Medulla oblongata (tissue), 1 donor: Measurements from ENCODE around the gene CDC42EP4.

Source experiments
- DNase-seq: peaks from one replicate; pipeline ENCODE4 v3.0.0-alpha.2; 2015; ENCODE audit errors: extremely low spot score

The CDC42EP4 gene, protein sequence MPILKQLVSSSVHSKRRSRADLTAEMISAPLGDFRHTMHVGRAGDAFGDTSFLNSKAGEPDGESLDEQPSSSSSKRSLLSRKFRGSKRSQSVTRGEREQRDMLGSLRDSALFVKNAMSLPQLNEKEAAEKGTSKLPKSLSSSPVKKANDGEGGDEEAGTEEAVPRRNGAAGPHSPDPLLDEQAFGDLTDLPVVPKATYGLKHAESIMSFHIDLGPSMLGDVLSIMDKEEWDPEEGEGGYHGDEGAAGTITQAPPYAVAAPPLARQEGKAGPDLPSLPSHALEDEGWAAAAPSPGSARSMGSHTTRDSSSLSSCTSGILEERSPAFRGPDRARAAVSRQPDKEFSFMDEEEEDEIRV

DNA sequence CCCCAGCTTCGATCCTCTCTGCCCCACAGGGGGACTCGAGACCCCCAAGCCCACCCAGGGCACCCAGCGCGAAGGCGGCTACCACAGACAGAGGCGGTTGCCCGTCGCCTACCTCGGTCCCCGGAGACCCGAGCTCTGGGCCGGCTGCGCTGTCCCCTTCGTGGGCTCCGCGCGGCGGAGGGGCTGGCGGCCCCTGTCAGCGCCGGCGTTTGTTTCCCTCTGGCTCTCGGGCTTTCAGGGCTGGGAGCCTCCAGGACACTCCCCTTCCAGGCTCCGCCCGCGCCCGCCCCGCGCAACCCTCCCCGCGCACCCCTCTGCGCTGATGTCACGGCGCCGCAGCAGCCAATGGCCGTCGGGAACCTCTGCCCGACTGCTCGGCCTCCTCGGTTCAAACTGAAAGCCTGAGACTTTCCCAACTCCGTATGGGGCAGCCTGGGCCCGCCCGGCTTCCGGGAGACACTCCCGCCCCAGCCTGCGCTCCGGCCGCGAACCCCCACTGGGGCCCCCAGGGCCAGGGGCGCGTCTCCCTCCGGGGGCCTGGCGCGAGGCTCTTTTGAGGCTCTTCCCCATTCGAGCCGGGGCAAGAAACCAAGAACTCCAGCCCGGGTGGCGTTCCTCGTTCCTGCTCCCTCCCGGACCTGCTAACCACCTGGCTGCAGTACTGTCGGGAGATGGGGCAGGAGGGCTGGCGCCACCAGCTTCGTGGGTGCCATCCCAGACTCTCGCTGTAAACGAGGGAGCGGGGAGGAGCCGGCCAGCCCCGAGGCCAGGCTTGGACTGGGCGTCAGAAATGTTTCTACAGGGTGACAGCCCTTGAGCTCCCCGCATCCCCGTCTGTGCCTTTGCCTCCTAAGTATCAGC is at the start of gene CDC42EP4:
Gene CDC42EP4, minus strand, starts transcription at position 221 of the 861 bp plus-strand sequence. CDS start 25,501 bp downstream, outside the sequence.
- peak; percentile 95 for DNase-seq

DNA sequence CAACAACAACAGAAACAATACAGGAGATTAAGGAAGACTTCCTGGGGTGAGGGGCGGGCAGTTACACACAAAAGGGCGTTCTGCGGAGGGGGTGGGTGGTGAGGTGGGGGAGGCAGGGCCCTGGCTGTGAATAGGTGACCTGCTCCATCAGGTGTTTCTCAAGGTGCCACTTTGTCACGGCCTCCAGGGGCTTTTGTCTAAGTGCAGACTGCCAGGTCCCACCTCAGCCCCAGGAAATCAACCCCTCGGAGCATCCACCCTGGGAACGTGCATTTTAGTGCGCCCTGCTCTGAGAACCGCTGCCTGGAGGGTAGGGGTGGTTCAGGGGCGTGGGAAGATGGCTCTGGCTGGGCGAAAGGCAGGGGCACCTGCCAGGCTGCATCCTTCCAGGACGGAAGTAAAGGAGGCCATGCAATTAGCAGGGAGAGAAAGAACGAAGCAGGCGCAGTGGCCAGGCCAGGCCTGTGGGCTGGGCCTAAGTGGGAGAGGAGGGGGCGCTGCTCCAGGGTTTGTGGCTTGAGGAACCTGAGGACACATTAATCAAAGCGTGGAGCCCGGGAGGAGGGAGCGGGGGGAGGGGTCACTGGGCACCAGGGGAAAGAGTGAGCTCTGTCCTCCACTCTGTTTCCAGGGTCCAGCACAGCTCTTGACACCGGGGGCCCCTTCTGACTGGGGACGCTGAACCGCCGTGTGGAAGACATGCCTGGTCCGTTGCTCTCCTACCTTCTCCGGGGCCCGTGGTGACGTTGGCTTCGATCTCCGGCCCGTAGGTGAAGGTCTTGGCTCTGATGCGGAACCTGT is 49.4 kb upstream of the CDC42EP4 start:
- no peak for DNase-seq

DNA sequence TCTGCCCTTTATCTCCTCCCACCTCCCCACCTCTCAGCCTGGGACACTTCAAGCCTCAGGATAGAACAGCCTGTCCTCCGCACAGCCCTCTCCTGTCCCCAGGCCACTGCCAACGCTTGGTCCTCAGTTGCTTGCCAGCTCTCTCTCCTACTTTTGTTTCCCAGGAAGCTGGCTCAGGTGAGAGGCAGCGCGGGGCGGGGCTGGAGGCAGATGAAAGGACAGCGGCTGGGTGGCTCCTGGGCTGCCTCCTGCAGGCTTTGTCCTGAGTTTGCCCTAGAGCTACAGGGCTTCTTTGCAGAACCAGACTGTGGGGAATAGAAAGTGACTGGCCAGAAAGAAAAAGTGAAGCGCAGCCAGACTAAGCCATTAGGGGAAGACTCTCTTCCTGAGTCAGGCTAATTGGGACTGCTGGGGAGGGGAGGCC is 48.2 kb upstream of the CDC42EP4 start:
- DNase-seq = no peak

DNA sequence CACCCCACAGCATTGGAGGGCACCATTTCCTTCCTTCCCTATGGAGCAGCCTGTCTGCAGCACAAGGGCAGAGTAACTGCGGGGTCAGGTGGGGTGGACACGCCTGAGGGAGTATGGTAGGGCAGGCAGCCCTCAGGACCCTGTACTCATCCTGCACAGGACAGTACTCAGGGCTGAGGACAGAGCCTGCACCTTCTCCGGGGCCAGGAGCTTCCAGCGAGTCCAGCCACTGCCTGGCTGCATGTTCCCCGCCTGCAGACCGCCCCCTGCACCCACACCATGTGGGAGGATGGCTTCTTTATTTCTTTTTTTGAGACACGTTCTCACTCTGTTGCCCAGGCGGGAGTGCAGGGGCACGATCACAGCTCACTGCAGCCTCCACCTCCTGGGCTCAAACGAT is 47.6 kb upstream of the CDC42EP4 start:
- no peak for DNase-seq

DNA sequence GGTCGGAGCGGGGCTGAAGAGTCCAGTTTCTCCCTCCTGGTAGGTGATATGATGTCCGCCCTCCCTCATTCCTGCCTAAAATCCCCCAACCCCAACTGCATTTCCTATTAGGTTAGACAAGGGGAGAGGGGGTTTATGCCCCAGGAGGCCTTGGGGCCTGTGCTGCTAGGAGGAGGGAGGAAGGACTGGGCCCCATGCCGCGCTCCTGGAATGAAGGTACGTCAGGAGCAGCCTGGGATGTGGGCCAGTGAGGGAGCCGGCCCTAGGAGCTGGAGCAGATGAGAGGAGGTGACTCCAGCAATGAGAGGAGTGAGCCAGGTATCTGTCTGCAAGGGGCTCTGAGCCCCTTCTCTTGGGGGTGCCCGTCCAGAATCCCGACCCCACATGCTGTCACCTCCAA is 46.9 kb upstream of the CDC42EP4 start:
- DNase-seq = no peak

DNA sequence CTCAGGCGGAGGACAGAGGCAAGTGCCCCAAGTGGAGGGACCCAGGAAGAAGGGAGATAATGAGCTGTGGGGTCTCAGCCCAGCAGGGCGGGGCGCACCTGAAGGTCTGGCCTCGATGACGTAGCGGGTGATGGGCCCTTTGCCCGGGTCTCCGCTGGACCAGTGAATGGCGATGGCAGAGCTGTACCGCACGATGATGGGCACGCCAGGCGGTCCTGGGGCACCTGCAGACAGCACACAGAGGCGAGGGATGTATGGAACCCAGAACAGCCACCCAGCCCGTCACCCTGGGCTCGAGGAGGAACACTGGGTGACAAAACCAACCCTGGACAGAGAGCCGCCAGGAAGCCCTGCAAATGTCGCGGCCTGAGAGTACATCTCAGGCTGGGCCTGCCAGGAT is 46.2 kb upstream of the CDC42EP4 start:
- no peak for DNase-seq

DNA sequence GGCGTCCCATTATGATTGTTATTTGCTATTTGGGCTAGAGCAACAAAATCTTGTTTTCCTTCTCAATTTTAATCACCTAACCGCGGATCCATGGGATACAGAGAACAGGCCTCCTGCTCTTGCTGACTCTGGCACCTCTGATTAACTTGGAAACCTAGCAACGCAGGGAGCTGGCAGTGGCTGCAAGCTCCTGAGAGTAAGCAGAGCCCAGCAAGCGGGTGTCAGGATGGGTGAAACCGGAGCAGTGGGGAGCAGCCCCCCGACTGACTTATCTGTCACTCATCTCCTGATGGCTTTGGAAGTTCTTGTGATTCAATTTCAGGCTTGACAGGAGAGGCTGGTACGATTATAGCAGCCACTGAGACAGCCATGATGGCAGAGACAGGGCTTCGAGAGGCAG is 45.5 kb upstream of the CDC42EP4 start:
- DNase-seq = no peak

DNA sequence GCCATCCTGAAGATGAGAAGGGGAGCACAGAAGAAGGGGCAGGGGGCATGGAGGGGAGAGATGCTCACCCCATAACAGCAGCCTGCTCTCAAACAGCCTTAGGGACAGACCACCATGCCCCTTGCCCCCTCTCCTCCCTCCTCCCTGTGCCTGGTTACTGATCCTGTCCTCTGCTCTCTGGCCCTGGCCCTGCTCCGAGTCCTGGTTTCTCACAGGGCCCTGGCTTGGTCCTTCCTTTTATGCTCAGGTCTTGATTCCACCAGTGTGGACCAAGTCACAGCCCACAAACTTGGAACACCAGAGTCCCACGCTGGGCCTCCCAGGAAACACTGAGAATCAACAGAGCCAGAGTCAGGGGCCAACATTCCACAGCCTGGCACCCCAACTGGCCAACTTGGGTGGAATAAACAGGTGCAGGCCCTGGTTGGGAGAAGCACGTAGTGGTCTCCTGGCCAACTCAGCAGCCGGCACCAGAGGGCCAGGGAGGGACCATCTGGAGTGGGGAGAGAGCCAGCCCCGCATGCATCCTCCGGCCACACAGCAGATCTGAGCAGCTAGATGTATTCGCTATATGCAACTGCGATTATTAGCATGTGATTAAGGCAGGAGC is 44.9 kb upstream of the CDC42EP4 start:
- no peak for DNase-seq

DNA sequence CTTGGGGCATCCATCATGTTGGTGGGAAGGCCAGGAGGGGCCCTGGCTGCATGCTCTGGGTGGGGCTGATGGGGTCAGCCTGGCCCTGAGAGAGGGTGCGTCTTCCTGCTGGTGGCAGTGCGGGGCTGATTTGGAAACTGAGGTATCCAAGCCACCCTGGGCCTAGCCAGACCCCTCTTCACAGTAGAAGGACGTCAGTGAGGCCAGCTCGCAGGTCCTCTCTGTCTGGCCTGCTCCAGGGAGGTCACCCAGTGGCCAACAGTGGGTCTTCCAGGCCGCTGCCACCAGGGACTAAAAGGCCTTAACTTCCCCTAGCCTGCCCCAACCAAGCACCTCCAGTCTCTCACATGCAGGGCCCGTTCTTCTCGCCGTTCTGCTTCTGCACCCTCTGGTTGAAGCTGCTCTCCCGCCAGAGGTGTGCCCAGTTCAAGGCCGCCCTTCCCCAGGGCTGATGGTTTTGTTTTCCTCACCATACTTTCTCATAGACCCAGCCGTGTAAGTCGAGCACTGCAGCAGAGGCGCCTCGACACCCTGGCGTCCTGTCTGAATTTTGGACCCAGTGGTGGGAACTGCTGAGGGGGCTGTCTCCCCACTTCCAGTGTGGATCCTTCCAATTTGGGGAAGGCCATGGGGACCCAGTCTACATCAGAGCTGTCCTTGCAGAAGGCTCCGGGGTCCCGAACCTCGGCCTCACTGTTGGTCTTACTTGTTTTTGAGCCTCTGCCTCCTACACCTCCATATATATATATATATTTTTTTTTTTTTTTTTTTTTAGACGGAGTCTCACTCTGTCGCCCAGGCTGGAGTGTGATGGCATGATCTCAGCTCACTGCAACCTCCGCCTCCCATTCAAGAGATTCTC is 42.9 kb upstream of the CDC42EP4 start:
- no peak for DNase-seq

DNA sequence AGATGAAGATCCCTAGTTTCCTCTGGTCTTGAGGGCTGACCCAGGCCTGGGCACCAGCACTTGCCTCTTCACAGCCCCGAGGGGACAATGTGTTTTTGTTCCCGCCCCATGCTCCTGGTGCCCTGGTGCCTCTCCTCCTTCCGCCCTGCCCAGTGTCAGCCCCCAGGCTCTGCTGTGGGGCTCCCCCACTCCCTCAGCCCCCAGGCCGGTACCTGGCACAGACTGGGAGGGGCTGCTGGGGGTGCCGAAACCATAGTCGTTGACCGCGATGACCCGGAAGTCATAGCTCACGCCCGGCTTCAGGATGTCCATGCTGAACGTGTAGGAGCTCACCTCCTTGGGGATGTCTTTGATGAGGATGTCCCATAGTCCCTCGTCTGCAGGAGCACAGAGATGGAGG is 40.5 kb upstream of the CDC42EP4 start:
- DNase-seq = no peak

DNA sequence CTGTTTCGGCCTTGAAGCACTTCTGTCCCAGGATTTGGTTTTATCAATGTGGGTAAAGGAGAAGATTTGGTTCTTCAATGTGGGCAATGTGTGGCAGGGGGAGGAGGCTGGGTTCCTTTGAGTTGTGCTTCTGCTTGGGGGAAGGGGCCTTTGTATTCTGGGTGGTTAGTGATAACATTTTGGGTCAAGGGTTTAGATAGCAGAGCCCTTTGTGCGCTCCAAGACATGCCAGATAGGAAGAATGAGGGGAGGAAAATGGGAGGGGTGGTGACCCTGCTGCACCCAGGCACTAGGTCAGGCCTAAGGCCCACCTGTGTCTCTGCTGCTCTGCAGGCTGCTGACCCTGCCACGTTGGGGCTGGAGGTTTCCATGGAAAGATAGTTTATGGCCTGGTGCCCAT is 40.0 kb upstream of the CDC42EP4 start:
- DNase-seq = no peak

DNA sequence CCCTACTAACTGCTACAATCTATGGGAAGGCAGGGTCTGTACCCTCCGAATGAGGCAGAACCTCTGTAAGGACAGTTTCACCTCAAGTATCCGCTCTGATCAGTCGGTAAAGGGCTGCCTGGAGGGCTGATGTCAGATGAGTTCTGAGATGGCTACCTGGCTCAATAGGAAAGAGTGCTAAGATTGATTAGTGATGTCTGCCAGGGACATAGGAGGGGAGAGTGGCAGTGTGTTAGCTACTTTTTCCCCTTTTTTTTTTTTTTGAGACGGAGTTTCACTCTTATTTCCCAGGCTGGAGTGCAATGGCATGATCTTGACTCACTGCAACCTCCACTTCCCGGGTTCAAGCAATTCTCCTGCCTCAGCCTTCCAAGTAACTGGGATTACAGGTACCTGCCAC is 39.1 kb upstream of the CDC42EP4 start:
- DNase-seq = no peak

DNA sequence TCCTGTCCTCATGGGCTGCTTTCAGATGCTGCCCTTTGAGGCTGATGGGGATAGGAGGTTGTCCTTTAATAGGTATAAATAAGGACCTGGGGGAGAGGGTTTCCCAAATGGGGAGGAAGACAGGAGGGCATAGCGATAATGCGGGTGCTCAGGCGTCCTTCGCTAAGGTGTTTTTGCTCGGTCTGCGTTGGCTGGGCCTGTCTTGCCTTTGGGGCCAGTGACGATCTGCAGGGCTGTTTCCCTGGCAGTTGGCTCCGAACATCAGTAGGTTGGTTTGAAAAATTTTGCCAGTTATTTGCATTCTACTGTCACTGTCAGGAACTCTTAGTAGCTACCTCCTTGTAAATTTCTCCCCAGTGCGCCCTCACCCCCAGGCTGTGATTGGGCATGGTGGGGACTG is 37.8 kb upstream of the CDC42EP4 start:
- DNase-seq = no peak

DNA sequence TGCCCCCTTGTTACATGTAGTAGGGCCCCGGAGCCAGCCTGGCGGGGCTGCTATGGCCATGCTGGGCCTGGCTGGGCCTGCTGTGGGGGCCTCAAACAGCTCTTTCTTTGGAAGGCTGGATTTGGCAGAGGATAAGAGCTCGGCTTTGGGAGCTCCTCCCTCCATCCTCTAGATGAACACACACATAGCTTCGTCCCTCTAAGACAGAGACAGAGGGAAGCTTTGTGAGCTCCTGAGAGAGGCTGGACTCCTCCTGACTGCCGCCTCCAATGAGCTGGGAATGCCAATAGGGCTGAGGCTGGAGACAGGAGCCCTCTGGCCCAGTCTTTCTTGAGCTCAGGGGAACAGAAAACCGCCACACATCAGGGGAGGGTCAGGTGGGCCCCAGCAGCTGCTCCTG is 37.3 kb upstream of the CDC42EP4 start:
- peak; percentile 94 for DNase-seq

DNA sequence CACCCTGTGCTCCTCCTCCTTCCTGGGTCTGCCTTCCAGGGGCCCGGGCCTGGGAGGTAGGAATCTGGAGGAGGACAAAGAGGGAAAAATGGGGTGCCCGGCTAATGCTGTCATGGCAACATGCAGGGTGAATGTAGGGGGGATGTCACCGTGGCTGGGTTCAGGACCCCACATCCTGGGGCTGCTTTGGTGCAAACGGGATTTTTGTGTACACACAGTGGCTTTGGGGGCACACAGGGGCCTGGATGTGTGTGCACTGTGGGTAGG is 37.0 kb upstream of the CDC42EP4 start:
- DNase-seq = no peak

DNA sequence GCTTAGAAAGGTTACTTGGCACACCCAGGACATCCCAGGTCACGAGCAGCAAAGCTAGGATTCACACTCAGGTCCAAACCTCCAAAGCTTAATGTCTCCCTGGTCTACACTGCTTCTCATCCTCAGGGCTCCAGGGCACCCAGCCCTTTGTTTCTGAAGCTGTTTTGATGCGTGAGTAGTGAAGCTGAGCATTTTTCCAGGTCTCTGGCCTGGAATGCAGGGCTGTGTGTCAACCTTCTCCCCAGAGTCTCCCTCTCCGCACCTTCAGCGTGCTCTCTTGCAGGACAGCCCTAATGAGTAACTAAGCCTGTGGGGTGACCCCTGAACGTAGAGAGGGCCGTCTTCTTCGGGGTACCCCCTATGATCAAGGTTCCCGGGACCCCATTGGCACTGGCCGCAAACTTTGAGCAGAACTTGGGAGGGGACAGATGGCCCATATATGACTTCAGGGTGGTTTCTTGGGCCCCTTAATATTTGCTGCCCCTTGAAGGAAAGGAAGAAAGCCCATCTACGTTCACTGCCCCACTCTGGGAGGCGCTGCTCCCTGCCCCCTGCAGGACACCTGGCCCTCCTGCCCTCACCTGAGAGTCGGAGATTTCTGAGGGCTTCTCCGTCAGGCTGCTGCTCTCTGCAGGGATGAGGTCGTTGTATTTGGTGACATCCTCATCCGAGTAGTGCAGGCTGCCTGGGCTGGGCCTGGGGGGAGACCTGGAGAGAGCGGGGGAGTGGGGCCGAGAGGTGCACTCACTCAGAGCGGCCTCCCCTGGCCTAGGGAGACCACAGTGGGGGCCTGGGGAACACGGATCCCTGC is 36.4 kb upstream of the CDC42EP4 start:
- DNase-seq = no peak

DNA sequence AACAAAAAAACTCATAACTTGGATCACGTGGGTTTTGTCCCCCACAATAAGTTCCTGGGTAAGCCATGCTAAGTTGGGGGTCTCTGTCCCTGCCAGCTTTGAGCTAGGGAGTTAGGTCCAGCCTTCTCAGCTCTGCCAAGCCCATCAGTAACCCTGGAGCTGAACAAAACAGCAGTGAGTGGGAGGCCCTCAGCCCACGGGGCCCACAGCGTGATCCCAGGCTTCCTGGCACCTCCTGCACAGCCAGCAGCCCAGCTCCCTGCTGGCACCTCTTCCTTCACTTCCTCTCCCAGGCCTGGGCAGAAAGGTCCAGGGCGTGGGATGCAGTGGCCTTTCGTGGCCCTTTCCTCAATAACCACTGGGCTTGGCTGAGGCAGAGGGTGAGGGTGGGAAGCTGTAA is 35.5 kb upstream of the CDC42EP4 start:
- peak; percentile 88 for DNase-seq

DNA sequence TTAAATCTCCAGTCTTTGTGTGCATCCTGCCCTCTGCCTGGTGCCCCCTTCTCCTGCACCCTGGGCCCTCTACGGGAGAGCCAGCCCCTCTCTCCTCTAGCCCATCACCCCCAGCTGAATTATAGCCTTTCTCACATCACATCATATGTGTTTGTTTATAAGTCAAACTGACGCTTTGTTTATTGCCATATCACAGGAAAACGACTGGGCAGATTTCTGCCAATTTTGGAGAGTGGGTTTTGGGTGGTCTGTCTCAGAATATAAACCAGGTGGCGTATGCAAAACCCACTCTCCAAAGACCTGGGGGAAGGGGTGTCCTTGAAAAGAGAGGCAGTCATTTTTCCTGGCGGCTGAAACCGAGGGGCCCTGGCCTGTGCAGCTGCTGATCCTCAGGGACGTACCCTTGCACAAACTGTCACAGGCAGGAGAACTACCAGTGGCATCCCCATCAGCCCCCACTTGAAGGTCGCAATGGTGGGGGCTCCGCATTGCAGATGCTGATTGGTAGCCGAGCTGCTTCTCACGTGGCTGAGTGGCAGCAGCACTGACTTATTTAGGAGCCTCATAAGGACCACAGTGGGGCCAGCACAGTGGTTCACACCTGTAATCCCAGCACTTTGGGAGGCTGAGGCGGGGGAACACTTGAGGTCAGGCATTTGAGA is 34.8 kb upstream of the CDC42EP4 start:
- DNase-seq = no peak

DNA sequence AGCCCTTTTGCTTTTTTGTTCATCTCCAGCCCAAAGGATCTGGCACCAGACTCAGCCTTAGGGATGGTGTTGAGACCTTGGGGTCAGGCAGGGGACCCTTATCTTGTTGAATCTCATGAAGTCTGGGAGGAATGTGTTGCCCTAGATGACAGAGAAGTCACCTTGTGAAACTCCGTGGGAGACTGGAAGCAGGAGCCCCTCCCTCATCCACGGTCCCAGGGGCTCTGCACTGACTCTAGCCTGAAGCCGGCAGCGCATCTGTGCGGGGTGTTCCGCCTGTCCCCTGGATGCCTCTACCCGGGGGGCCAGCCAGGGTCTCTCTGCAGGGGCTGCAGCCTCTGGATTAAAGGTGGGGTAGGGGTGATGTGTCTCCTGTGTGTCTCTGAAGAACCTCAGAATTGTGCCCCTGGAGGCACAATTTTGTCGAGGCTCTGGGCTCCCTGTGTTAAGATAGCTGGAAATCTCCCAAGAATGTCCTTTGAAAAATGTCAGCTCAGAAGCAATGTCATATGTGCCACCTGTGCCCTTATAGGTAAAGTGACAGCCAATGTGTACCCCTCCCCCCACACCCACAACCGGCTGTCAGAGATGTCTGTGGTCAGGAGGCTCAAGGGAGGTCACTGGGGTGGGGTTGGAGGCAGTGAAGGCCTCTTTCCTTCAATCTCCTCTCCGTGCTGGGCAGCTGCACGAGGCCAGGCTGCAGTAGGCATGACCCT is 32.1 kb upstream of the CDC42EP4 start:
- no peak for DNase-seq
